NCI-H748 treated with DMSO at 0.1 percent for 48 hours (cell line): ENCODE data around the gene GFI1B.
"Not testable (repeated sequence)": the region's sequence is repeated elsewhere in the genome, so short reads cannot be mapped to it uniquely, and the experiment has no call there.

Experiments used
- DNase-seq: peaks from one replicate; lab custom pipeline; 2025; lab: John Stamatoyannopoulos, UW

The GFI1B gene

GRCh38 chr9:132978451-132979131 is at the start of gene GFI1B:
GFI1B (plus strand) TSS chr9:132978694; CDS start chr9:132986679, 7,985 bp downstream.
- DNase-seq: no peak

GRCh38 chr9:132931178-132931735 is 47.2 kb upstream of the GFI1B start:
- no peak for DNase-seq

- DNase-seq: no peak
Measured at GRCh38 chr9:132935026-132935425, 43.5 kb upstream of the GFI1B start.

GRCh38 chr9:132937463-132937901 is 41.0 kb upstream of the GFI1B start:
- no peak for DNase-seq

GRCh38 chr9:132939169-132939568 is 39.3 kb upstream of the GFI1B start:
- DNase-seq: no peak

- no peak for DNase-seq
Measured at GRCh38 chr9:132942541-132943182, 35.8 kb upstream of the GFI1B start.

GRCh38 chr9:132943651-132944293 is 34.7 kb upstream of the GFI1B start:
- DNase-seq: no peak

GRCh38 chr9:132944294-132945185 is 34.0 kb upstream of the GFI1B start, which contains the start of gene TSC1:
TSC1 (minus strand) TSS chr9:132944616; CDS start chr9:132928872, 15,744 bp downstream.
- DNase-seq: peak; percentile 85

- no peak for DNase-seq
Measured at GRCh38 chr9:132945186-132946130, 33.0 kb upstream of the GFI1B start.

- DNase-seq: no peak
Measured at GRCh38 chr9:132946211-132946610, 32.3 kb upstream of the GFI1B start.

- no peak for DNase-seq
Measured at GRCh38 chr9:132946631-132947295, 31.7 kb upstream of the GFI1B start.

GRCh38 chr9:132947756-132948155 is 30.7 kb upstream of the GFI1B start:
- DNase-seq: no peak

- no peak for DNase-seq
Measured at GRCh38 chr9:132948482-132949050, 29.9 kb upstream of the GFI1B start.

- DNase-seq: no peak
Measured at GRCh38 chr9:132949709-132950108, 28.8 kb upstream of the GFI1B start.

- DNase-seq: no peak
Measured at GRCh38 chr9:132955123-132955522, 23.4 kb upstream of the GFI1B start.

GRCh38 chr9:132955768-132956167 is 22.7 kb upstream of the GFI1B start:
- no peak for DNase-seq

- no peak for DNase-seq
Measured at GRCh38 chr9:132957805-132958204, 20.7 kb upstream of the GFI1B start.

GRCh38 chr9:132961002-132961401 is 17.5 kb upstream of the GFI1B start:
- DNase-seq: no peak

GRCh38 chr9:132965478-132965877 is 13.0 kb upstream of the GFI1B start:
- no peak for DNase-seq

GRCh38 chr9:132967908-132968307 is 10.6 kb upstream of the GFI1B start:
- not testable (repeated sequence) for DNase-seq
